ENCODE results near the gene RIPOR3.

RIPOR3 gene

GRCh38 chr20:50728486-50728980 lies 37.2 kb upstream of the RIPOR3 start:
- no peaks in the 10 kb centered on the region for H3K9me3 Mint-ChIP-seq (ENCODE audit: low read depth)
- H3K4me1 Mint-ChIP-seq (ENCODE audit: low read depth) = peaks cover 12% of the 10 kb centered on the region
- no peaks in the 10 kb centered on the region for H3K27me3 Mint-ChIP-seq
- H3K27ac Mint-ChIP-seq = no peak overlapping the region
- H3K36me3 Mint-ChIP-seq = no peaks in the 10 kb centered on the region
- H3K4me3 Mint-ChIP-seq = no peak overlapping the region

- Mint-ChIP-seq H3K36me3 (no peaks in the 10 kb centered on the region), H3K27ac (no peak overlapping the region), H3K9me3 (ENCODE audit: low read depth) (no peaks in the 10 kb centered on the region), H3K4me3 (no peak overlapping the region), H3K4me1 (ENCODE audit: low read depth) (peaks cover 8% of the 10 kb centered on the region), H3K27me3 (no peaks in the 10 kb centered on the region)
Observed at GRCh38 chr20:50727792-50728485, 36.6 kb upstream of the RIPOR3 start.

- H3K9me3 Mint-ChIP-seq (ENCODE audit: low read depth) = no peaks in the 10 kb centered on the region
- H3K27me3 Mint-ChIP-seq = no peaks in the 10 kb centered on the region
- no peak overlapping the region for H3K27ac Mint-ChIP-seq
- H3K36me3 Mint-ChIP-seq = no peaks in the 10 kb centered on the region
- peaks cover under 1% of the 10 kb centered on the region for H3K4me1 Mint-ChIP-seq (ENCODE audit: low read depth)
- H3K4me3 Mint-ChIP-seq = no peak overlapping the region
Observed at GRCh38 chr20:50726955-50727791, 35.8 kb upstream of the RIPOR3 start.

- Mint-ChIP-seq H3K4me1 (ENCODE audit: low read depth) (no peaks in the 10 kb centered on the region), H3K9me3 (ENCODE audit: low read depth) (no peaks in the 10 kb centered on the region), H3K4me3 (no peak overlapping the region), H3K36me3 (no peaks in the 10 kb centered on the region), H3K27ac (no peak overlapping the region), H3K27me3 (no peaks in the 10 kb centered on the region)
Observed at GRCh38 chr20:50725724-50726005, 34.3 kb upstream of the RIPOR3 start.

DNA sequence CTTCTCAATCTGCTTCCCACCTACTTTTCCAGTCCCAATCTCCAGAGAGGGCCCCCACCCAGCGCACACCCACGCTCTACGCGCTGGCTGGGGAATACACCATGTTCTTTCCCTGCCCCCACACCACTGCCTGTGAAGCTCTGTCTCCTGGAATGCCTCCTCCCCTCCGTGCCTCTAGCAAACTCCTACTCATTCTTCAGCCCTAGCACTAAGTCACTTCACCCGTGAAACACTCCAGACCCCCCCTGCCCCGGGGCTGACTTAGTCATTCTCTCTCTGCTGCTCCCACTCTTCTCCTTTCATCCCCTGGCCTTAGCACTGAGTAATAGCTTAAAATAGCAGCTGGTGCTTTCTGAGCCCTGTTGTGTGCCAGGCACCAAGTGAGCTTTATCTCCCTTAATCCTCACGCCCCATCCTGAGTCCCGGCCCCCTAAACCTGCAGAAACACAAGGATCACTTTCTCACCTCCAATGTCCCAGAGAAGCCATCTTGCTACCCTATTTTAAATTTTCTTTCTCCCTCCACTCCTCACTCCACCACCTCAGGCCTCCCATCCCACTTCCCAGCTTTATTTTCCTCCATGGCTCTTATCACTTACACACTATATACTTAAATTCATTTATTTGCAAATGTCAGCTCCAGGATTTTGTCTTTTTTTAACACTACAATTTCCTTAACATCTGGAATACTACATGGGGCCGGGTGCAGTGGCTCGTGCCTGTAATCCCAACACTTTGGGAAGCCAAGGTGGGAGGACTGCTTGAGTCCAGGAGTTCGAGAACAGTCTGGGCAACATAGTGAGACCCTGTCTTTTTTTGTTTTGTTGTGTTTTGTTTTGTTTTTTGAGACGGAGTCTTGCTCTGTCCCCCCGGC lies 33.7 kb upstream of the RIPOR3 start:
- H3K4me1 Mint-ChIP-seq (ENCODE audit: low read depth) = no peaks in the 10 kb centered on the region
- no peaks in the 10 kb centered on the region for H3K9me3 Mint-ChIP-seq (ENCODE audit: low read depth)
- H3K27ac Mint-ChIP-seq = no peak overlapping the region
- H3K36me3 Mint-ChIP-seq = no peaks in the 10 kb centered on the region
- H3K4me3 Mint-ChIP-seq = no peak overlapping the region
- no peaks in the 10 kb centered on the region for H3K27me3 Mint-ChIP-seq

DNA sequence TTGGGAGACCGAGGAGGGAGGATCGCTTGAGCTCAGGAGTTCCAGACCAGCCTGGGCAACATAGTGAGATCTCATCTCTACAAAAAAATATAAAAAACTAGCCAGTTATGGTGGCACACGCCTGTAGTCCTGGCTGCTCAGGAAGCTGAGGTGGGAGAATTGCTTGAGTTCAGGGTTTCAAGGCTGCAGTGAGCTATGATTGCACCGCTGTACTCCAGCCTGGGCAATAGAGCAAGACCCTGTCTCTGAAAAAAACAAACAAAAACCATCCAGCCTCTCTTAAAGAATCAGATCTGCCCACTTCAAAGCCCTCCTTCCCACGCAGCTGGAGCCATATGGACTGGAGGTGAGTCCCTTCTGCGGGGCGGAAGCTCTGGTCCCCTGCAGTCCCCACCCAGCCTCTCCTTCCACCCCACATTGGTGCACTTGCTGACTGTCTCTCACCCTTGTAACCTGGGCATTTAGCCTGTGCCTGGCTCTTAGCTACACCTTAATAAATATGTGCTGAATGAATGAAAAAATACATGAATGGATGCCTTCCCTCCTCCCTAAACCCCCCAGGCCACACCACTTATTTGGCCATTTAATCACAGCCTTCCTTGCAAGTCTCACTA lies 32.9 kb upstream of the RIPOR3 start:
- H3K27me3 Mint-ChIP-seq = no peaks in the 10 kb centered on the region
- no peaks in the 10 kb centered on the region for H3K36me3 Mint-ChIP-seq
- no peaks in the 10 kb centered on the region for H3K4me1 Mint-ChIP-seq (ENCODE audit: low read depth)
- H3K4me3 Mint-ChIP-seq = no peak overlapping the region
- H3K27ac Mint-ChIP-seq = no peak overlapping the region
- no peaks in the 10 kb centered on the region for H3K9me3 Mint-ChIP-seq (ENCODE audit: low read depth)

DNA sequence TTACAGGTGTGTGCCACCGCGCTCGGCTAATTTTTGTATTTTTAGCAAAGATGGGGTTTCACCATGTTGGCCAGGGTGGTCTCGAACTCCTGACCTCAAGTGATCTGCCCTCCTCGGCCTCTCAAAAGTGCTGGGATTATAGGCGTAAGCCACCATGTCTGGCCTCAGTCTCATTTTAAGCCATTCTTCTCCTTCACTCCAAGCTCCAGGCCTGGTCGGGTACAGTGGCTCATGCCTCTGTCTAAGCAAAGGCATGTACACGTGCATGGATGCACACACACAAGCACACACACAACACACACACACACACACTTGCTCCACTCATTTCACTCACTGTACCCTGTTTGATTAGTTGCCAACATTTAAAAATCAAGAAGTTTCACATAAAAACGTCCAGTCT lies 32.3 kb upstream of the RIPOR3 start:
- Mint-ChIP-seq H3K36me3 (no peaks in the 10 kb centered on the region), H3K27me3 (no peaks in the 10 kb centered on the region), H3K27ac (no peak overlapping the region), H3K9me3 (ENCODE audit: low read depth) (no peaks in the 10 kb centered on the region), H3K4me3 (no peak overlapping the region), H3K4me1 (ENCODE audit: low read depth) (no peaks in the 10 kb centered on the region)

GRCh38 chr20:50722424-50723155 lies 31.2 kb upstream of the RIPOR3 start:
- H3K27ac Mint-ChIP-seq = no peak overlapping the region
- H3K4me1 Mint-ChIP-seq (ENCODE audit: low read depth) = no peaks in the 10 kb centered on the region
- no peaks in the 10 kb centered on the region for H3K36me3 Mint-ChIP-seq
- no peaks in the 10 kb centered on the region for H3K9me3 Mint-ChIP-seq (ENCODE audit: low read depth)
- no peaks in the 10 kb centered on the region for H3K27me3 Mint-ChIP-seq
- H3K4me3 Mint-ChIP-seq = no peak overlapping the region

- no peak overlapping the region for H3K27ac Mint-ChIP-seq
- no peak overlapping the region for H3K4me3 Mint-ChIP-seq
- no peaks in the 10 kb centered on the region for H3K9me3 Mint-ChIP-seq (ENCODE audit: low read depth)
- no peaks in the 10 kb centered on the region for H3K36me3 Mint-ChIP-seq
- no peaks in the 10 kb centered on the region for H3K27me3 Mint-ChIP-seq
- no peaks in the 10 kb centered on the region for H3K4me1 Mint-ChIP-seq (ENCODE audit: low read depth)
Observed at GRCh38 chr20:50721881-50722281, 30.5 kb upstream of the RIPOR3 start.

- Mint-ChIP-seq H3K27me3 (no peaks in the 10 kb centered on the region), H3K27ac (no peak overlapping the region), H3K4me3 (no peak overlapping the region), H3K4me1 (ENCODE audit: low read depth) (no peaks in the 10 kb centered on the region), H3K9me3 (ENCODE audit: low read depth) (no peaks in the 10 kb centered on the region), H3K36me3 (no peaks in the 10 kb centered on the region)
Observed at GRCh38 chr20:50720582-50720981, 29.2 kb upstream of the RIPOR3 start.

DNA sequence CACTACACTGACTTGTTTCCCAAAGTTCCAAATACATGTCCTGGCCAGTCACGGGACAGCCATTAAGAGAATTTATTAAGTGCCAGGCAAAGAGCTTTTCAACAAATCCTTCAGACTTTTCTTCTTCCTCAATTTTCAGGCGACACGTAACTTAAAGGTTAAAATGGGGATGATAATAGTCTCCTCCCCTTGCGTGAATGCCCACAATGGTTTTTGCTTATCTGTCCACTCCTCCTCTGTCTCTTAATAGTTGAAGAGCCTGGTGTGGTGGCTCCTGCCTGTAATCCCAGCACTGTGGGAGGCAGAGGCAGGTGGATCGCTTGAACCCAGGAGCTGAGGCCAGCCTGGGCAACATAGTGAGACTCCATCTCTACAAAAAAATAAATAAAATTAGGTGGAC lies 28.7 kb upstream of the RIPOR3 start:
- Mint-ChIP-seq H3K4me1 (ENCODE audit: low read depth) (no peaks in the 10 kb centered on the region), H3K4me3 (no peak overlapping the region), H3K9me3 (ENCODE audit: low read depth) (no peaks in the 10 kb centered on the region), H3K27ac (no peak overlapping the region), H3K27me3 (no peaks in the 10 kb centered on the region), H3K36me3 (no peaks in the 10 kb centered on the region)

- H3K4me3 Mint-ChIP-seq = no peak overlapping the region
- H3K9me3 Mint-ChIP-seq (ENCODE audit: low read depth) = no peaks in the 10 kb centered on the region
- H3K36me3 Mint-ChIP-seq = no peaks in the 10 kb centered on the region
- H3K27me3 Mint-ChIP-seq = no peaks in the 10 kb centered on the region
- H3K27ac Mint-ChIP-seq = no peak overlapping the region
- H3K4me1 Mint-ChIP-seq (ENCODE audit: low read depth) = no peaks in the 10 kb centered on the region
Observed at GRCh38 chr20:50719328-50719727, 28.0 kb upstream of the RIPOR3 start.

DNA sequence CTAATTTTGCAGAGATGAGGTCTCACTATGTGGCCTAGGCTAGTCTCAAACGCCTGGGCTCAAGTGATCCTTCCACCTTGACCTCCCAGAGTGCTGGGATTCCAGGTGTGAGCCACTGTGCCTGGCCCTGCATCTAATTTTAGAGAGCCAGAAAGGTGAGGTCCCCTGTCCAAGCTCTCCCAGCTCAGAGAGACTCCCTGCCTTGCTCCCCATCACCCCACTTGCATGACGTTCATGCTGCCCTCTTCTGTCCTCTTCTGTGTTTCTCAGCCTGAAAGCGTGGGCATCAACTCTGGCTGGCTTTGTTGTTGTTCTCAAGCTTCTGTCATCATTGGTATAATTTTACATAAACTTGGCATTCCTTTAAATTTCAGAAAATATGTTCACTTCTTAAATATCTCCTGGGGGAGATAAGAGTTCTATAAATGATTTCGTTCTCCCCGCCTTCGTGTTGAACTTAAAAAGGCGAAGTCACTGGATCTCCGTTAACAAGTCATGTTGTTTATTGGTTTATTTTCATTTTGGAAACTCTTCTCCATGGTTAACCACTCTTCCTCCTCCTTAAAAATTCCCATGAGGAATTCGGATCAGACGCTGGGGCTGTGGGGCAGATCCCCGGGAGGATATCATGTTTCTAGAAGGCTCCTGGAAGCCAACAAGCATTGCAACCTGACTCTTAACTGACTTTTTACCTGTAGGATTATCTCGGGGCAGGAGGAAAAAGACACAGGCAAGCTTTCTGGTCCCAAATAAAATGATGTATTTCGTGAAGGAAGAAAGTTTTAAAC lies 26.8 kb upstream of the RIPOR3 start:
- peaks cover 1% of the 10 kb centered on the region for H3K27me3 Mint-ChIP-seq
- no peak overlapping the region for H3K4me3 Mint-ChIP-seq
- no peak overlapping the region for H3K27ac Mint-ChIP-seq
- H3K9me3 Mint-ChIP-seq (ENCODE audit: low read depth) = no peaks in the 10 kb centered on the region
- H3K36me3 Mint-ChIP-seq = no peaks in the 10 kb centered on the region
- no peaks in the 10 kb centered on the region for H3K4me1 Mint-ChIP-seq (ENCODE audit: low read depth)

GRCh38 chr20:50717312-50717711 lies 26.0 kb upstream of the RIPOR3 start:
- Mint-ChIP-seq H3K36me3 (no peaks in the 10 kb centered on the region), H3K4me1 (ENCODE audit: low read depth) (no peaks in the 10 kb centered on the region), H3K27me3 (peaks cover 3% of the 10 kb centered on the region), H3K27ac (no peak overlapping the region), H3K9me3 (ENCODE audit: low read depth) (no peaks in the 10 kb centered on the region), H3K4me3 (no peak overlapping the region)
